ENCODE measurements around the gene STRA6.

The STRA6 gene

DNA sequence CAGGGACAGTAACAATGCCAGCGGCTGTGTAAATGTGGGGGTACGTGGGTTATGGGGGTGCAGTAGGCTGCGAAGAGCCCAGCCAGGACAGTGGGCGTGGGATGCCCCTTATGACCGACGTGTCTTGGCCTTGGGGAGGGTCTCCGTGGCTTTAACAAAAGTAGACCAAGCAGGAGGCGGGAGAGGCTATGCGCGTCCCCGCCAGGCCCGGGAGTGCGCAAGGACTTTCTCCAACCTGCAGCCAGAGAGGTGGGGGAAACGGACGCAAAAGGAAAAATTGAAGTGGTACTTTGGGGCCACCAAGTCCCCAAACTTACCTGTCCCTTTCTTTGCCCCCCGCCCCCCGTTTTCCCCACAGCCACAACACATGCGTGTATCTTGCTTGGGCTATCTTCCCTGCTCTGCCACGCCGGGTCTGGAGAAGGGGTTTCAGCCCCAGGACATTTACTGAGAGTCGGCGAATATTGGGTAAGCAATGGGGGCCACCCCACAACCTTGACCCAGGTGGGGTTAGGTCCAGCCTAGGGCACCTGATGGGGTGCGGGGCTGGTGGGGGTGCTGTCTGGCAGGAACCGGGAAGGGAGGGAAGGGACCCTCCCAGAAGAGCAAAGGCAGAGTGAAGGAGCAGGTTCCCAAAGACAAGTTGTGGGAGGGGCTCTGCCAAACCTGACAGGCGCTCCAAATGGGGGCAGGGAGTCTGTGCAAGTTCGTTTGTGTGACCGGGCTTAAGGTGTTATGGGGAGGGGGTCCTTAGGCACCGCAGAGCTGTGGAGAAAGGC, 71.5 kb downstream of the STRA6 start:
- DNase-seq: no peak

- peak; percentile 36 for DNase-seq
Measured at GRCh38 chr15:74130155-74130848, 72.3 kb downstream of the STRA6 start, which contains the start of gene ISLR2. Gene ISLR2 (plus strand): TSS chr15:74130586. CDS start chr15:74132755, 2,169 bp downstream.

DNA sequence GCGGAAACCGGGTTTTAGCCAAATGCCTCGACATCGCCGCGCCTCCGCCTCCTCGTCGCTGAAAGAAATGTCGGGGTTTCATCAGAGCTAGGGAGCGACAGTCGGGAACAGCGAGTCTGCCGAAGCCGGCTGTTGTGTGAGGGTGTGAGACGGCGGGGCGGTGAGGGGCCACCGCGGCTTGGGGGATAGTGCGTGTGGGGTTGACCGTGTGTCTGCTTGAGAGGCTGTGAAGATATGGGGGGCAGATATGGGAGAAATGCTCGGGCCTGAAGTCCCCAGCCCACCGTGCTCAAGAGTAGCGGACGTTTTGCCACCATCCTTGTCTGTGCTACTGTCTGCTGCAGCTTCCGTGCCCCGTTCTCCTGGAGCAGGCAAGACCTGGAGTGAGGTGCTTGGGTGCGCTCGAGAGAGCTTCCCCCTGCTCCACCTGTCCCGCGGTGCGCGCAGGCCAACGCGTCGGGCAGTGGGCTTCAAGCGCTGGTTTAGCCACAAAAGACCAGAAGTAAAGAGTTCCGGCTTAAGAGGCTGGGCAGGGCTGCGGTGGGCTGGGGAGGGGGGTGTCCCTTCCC, 72.9 kb downstream of the STRA6 start:
- no peak for DNase-seq
